Glomerular endothelial cell (primary cell): ENCODE measurements around the gene MPZL2. TPM values are rescaled to one million over a fixed set of nuclear protein-coding genes. Genes with fewer than 3 reads are reported as not detected.

ENCODE experiments used
- DNase-seq: peaks from one replicate; pipeline ENCODE4 v3.0.0-alpha.2; 2011; ENCODE audit warnings: low read depth, low spot score; ENCODE audit errors: extremely low read depth
- total RNA-seq: library from RNA; depleted of rRNA; stranded (reverse); fragments of >200 nt; gene quantifications from 2 replicates; pipeline ENCODE4 v1.2.3, GENCODE V29; 2015

MPZL2 gene
- total RNA-seq, 1 donor from 2014 or later, result 31.9 TPM

DNA sequence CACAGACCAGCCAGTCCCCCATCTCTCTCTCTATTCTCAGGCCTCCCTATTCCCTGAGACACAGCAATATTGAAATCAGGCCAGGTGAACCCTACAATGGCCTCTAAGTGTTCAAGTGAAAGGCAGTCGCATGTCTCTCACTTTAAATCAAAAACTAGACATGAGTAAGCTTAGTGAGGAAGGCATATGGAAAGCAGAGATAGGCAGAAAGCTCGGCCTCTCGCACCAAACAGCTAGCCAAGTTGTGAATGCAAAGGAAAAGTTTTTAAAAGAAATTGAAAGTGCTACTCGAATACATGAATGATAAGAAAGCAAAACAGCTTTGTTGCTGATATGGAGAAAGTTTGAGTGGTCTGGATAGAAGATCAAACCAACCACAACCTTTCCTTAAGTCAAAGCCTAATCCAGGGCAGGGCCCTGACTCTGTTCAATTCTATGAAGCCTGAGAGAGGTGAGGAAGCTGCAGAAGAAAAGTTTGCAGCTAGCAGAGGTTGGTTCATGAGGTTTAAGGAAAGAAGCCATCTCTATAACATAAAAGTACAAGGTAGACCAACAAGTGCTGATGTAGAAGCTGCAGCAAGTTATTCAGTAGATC lies 19.8 kb upstream of the MPZL2 start:
- DNase-seq, result no peak

DNA sequence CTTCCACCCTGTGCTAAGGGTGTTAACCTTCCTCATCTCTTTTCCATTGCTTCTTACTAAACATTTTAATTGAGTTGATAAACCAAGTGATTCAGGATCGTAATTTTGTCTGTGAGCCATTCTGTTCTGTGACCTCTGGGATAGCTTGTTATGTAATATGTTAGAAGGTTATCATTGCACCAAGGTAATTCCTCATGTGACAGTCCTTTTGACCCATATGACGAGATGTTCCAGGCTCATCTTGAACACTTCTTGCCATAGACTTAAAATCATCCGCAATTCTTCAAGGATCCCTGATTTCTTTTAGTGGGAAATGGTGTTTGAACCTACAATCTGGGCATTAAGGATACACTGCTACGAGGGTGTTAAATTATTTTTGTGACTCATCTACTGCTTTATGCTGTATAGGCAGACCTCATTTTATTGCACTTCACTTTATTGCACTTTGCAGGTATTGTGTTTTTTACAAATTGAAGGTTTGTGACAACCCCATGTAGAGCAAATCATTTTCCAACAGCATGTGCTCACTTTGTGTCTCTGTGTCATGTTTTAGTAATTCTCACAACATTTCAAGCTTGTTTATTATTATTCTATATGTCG lies 19.0 kb upstream of the MPZL2 start:
- DNase-seq, result no peak

DNA sequence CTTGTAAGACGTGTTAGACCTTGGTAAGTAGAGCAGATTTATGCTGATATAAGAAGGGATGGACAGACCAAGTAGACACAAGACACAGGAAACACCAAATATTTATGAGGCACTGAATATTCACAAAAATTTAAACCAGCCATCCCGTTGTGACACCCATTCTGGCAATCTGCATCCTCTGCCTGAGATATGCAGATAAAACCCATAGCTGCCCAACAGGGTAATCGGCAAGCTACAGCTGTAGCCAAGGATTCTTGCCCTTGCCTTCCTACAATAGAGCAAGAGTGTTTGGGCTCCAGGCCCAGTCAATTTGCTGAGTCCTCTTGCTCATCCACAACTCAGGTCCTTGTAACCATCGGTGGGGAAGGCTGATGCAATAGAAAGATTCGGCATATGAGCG lies 18.5 kb upstream of the MPZL2 start:
- DNase-seq, result no peak

DNA sequence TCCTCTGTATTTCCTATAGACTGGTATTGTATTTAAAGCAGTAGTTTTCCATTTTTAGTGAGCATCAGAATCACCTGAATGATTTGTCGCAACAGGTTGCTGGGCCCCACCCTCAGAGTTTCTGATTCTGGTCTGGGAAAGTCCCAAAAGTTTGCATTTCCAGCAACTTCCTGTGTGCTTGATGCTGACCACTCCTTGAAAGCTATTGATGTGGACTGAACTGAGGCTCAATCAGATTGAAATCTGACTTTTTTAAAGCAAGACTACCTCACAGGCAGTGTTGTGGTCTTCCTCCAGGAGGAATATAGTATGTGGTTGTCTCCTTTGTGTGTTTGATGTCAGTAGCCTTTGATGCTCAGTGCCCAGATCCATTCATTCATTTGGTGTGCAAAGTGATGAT lies 17.2 kb upstream of the MPZL2 start:
- no peak for DNase-seq

DNA sequence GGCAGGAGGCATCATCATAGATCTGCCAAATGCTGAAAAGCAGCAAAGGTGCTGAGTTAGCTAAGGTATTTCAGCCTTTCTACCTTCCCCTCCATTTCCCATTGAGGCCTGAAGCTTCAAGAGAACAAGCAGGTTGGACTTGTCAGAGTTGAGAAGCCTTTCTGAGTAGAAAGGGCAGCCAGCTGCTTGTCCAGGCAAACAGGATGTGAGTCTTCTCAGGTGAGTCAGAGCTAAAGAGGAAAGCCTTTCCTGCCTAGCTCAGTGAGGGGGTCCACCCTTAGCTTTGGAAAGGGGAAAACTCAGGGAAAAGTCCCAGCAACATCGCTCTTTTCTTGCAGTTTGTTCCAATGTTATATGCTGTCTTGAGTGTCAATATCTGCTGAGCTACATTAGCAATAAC lies 13.2 kb upstream of the MPZL2 start:
- no peak for DNase-seq

DNA sequence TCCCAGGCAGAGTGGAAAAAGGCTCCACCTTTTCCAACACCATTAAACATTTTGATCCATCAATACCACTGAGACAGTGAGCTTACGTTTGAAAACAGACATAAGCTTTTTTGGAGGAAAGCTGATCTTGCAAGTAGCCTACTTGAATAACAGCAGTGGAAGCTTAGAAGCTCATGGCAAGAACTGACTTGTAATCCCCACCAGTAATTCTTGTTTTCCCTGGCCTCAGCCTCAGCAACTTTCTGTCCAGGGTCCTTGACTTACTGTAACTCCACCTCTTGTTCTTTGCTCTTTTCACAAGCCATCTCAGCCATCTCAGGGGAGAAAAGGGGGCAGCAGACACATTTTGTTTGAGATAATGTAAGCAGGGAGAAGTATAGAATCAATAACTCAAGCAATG lies 12.3 kb upstream of the MPZL2 start:
- no peak for DNase-seq

DNA sequence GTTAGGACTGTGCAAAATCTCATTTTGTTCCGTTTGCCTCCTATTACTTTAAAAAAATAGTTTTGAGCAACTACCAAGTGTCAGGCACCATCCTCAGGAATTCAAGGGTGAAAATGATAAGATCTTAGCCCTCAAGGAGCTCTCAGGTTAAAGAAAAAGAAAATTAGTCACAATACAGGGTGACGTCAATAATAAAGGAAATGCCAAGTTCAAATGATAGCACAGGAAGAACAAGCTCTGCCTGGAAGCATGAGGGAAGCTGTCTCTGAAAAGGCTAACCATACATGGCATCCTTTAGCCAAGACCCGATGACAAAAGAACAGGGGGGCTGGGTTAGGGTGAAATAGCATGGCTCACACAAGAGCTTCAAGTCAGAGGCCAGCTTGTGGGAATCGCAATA lies 11.1 kb upstream of the MPZL2 start:
- DNase-seq, result peak; percentile 96

DNA sequence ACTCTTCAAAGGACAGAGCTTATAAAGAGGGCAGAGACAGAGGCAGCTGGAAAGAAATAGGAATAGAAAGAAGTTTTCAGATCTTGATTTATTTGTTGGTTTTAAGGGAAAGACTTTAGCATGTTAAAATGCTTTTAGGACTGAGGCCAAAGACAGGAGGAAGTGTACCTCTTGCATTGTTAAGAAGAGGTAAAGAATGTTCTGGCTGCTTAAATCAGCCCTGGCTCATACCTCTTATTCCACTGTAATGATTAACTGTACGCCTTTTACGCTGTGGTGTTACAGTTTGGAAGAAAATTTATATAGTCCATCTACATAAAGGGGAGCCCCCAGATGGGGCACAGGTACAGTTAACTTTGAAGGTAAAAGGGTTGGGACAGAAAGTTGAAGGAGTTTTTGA lies 10.1 kb upstream of the MPZL2 start:
- DNase-seq, result no peak

DNA sequence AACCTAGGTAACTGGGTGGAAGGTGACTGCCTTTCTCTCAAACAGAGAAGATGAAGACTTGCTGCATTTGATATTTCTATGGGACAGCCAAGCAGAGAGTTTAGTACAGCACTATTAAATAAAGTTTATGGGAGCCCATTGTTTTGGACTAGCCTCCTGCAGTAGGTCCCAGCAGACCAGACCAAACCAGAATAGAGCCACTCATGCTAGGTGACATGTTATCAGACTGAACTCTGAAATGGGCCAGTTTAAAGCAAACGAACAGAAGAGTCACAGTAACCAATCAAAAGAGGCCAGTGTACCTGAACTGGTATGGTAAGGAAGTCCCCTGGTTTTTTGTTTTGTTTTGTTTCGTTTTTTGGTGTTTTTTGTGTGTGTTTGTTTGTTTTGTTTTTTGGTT lies 7.9 kb upstream of the MPZL2 start:
- DNase-seq, result no peak

DNA sequence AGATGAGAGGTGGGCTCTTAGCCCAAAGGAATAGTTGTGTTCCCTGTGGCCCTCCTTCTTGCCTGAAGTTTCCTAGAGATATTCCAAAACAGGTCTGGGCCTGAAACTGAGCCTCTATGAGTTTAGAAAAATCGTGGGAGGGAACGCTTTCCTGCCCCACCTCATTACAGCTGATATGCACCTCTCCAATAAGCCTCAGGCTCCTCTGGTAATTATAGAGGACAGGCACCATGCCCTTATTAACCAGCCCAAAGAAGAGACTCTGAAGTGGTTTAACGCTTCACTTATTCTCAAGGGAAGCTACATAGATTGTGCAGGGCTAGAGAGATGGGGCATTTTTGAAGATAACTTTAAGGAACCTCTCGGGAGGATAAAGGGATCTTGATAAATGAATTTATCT lies 3.4 kb upstream of the MPZL2 start:
- DNase-seq, result no peak

DNA sequence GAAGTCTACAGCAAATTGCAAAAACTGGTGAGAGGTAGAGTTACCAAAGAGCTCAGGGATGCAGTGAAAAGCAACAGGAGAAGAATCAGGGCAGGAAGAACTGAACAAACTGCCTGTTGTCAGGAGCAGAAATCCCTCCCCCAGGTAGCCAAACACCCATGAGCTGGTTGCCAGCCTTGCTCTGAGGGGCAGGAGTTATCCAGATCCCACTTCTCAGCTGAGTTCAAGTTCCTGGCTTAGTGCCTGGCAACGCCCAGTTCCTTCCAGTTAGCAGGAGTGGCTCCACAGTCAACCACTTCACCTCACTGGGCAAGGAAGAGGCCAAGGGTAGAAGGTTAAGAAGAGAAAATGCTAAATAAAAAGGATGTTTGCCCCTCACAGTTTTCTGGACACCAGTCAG lies 1.9 kb upstream of the MPZL2 start:
- no peak for DNase-seq

DNA sequence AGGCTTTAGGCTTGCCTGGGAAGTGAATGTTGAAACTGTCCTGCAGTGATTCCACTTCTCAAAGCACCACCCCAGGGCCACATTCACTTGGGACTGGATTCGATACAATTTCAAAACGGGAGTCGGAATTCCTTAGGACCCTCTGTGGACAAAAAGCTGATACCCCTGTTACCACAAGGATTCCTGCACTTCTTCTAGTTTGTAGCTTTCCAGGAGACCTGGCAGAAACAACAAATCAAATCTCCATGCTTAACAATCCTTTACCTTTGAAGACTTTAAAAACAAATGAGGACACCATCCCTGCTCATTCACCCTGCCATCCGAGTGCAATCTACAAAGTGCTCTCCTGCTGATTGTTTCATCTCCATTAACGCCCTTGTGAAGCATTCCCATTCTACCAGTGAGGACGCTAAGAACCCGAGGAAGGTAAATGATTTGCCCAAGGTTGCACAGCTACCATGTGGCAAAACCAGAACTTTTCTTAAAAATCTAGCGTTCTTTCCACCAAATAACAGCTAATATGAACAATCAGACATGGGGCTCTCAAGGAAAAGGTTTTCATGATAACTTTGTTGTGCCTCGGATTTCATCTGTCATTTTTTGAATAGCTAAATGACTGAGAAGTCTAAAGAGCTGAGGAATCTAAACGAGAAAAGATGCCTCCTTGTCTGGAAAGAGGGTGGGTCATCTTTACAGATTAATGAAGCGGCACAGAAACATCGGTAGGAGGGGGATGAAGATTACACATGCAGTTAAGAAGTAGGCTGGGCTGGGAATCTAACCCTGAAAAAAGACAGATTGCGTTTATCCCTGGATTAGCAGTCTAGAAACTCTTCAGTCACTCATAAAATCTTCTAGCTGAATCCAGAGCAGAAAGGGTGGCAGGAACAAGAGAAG lies 720 bp upstream of the MPZL2 start:
- no peak for DNase-seq

DNA sequence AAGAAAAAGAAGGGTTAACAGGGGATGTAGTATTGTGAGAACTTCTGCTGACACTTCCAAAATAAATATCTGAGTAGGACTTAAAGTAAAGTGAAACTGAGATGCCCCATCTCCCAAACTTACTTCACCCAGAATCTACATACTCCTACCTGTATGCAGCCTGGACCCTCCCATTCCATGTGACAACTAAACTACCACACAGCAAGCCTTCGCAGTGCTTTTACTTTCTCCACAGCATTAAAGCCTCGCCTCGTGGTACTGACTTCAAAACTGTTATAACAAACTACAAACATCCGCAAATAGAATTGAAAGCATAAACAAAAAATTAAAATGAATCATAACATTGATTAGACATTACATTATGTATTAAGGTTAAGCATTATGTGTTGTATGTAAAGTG lies 985 bp downstream of the MPZL2 start:
- no peak for DNase-seq

DNA sequence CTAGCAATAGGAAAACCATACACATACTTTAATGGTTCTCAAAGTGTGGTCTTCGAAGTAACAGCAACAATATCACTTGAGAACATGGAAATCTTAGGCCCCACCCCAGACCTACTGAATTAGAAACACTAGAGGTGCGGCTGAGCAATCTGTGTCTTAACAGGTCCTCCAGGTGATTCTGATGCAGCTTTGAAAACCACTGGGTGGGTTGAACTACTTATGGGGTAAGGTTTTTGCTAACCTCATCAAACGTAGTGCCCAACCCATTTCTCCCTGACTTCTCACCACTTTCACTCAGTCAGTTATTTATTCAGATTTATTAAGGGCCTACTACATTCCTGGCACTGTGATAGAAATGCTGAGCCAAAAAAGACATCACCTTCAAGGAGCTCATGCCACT lies 3.7 kb downstream of the MPZL2 start:
- DNase-seq, result no peak

DNA sequence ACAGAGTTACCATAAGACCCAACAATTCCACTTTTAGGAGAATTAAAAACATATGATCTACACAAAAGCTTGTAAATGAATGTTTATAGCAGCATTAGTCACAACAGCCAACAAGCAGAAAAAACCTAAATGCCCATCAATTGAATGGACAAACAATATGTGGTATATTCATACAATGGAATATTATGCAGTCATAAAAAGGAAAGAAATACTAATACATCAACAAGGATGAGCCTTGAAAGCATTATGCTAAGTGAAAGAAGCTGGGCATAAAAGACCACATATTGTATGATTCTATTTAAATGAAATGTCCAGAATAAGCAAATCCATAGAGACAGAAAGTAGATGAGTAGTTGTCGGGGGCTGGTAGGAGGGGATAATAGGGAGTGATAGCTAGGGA lies 5.0 kb downstream of the MPZL2 start:
- DNase-seq, result no peak

DNA sequence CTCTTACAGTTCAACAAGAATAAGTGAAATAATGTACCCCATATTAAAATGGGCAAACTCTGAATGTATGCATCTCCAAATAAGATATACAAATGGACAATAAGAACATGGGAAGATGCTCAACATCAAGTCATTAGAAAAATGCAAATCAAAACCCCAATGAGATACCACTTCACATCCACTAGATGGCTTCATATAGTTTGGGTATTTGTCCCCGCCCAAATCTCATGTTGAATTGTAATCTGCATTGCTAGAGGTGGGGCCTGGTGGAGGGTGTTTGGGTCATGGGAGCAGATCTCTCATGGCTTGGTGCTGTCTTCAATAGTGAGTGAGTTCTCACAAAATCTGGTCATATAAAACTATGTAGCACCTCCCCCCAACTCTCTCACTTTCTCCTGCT lies 5.7 kb downstream of the MPZL2 start:
- no peak for DNase-seq

DNA sequence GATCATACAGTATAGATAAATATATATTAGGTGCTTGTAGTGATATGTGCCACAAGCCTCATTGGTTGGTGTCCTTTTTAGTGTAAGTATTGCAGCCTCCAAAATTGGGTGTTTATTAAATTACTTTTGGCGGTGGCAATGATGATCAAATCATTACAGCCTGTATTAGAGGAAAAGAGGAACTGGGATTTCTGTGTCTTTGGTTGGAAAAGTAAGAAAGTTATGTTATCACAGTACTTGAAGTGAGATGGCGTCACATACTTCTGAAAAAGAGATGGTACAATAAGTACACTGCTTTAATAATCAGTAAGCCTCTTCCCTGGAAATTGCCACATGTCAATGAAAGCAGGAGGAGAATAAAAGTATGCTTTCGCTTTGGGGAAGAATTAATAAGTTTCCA lies 11.4 kb downstream of the MPZL2 start:
- no peak for DNase-seq

DNA sequence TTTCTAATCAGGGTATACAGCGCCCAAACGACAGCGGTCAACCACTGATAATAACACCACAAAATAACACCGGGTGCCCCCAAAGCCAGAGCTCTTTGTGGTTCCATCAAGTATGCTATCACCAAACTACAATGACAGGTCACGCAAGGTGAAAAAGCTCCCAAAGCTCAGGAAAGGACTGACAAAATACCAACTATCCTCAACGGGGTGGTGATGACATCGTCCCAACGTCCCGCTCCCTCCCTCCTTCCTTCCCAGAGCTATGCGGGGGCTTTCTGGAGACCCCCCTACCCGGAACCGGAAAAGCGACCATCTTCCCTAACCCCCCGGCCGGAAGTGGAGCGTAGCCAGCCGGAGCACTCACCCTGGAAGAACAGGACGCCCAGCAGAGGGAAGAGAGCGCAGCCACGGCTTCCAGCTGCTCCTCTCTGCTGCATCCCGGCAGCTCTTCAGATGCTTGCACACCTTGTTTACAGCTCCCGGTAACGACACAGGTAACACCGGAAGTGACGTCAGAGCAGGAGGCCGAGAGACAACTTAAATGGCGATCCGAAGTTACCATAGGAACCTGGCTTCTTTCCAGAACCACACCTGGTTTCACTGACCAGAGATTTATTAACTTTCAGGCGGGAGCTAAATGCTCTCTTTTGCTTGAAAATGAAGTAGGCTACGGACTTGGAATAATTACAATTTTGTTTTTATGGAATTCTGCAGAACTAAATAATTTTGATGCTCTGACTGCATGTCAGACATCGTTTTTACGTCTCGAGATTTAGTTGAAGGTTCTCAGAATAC lies 12.0 kb downstream of the MPZL2 start, which contains the start of gene MPZL3:
MPZL3 (minus strand) TSS at position 508 of the 795 bp plus-strand sequence; CDS start at position 437, 71 bp downstream.
- DNase-seq, result no peak

DNA sequence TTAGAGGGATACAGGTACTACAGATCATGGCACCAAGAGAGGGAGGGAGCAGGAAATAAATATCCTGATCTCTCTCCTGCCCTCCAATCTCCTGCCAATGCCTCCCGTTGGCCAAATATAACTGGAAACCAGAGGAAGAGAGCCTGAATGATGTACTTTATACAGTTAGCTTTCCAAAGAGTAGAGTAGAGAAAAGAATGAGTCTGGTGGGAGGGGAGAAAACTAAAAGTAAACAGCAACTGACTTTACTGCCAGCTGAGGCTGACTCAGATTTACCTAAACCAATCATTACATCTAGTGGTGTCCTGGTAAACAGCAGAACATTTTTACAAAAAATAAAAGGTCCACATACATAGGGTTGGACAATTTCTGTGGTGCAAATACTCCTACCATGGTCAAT lies 17.1 kb downstream of the MPZL2 start:
- no peak for DNase-seq

DNA sequence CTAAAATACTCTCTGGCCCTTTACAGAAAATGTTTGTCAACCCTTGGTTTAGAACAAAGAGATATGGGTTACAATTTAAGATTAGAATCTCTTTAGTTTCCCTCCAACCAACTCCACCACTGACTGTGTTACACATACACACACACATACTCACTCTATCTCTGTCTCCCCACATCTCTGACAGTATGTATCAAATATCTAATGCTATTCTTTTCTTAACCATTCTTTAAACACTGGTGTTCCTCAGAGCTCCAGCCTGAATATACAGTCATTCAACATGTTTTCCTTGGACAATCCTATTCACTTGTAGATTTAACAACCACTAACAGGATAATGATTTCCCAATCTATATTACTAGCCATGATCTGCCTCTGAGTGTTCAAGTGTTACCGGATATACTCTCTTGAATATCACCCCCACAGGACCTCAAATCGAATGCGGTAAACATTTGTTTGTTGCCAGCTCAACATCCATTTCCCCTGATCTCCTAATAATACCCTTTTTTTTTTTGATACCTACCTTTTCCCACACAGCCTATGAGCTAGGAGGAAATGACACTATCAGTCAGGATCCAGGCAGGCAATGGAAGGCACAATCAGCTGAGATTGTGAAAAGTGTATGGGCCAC lies 18.0 kb downstream of the MPZL2 start:
- DNase-seq, result no peak
